Activated CD8-positive, alpha-beta T cell treated with anti-CD3 and anti-CD28 coated beads for 36 hours (primary cell): Measurements from ENCODE around the gene SLC27A1. TPM values are rescaled to one million over a fixed set of nuclear protein-coding genes. Genes with fewer than 3 reads are reported as not detected.
A peak's percentile ranks its signal among the peaks of the same experiment; 100 is the strongest.

Source experiments
- ATAC-seq: fragments of 200-7000 bp; cut with Tn5 transposase; one replicate; pipeline ENCODE4 v1.10.0; 2021; ENCODE audit warnings: mild to moderate bottlenecking, moderate library complexity
- CTCF ChIA-PET: fragments of 350-600 bp; sonication (Branson Sonifier 250); formaldehyde crosslinking; loops from one replicate; lab custom pipeline; 2021; ENCODE audit warnings: antibody characterized with exemption; lab: Charles Lee
- POLR2A ChIA-PET: fragments of 350-600 bp; sonication (Branson Sonifier 250); formaldehyde crosslinking; loops from one replicate; lab custom pipeline; 2021; ENCODE audit warnings: antibody characterized with exemption; lab: Charles Lee
- DNase-seq: peaks from one replicate; pipeline ENCODE4 v3.0.0-alpha.2; 2020
- H3K27ac Mint-ChIP-seq: one replicate; pipeline ENCODE4 v1.8.0; 2021; ENCODE audit warnings: mild to moderate bottlenecking, mixed read lengths
- H3K27me3 Mint-ChIP-seq: one replicate; pipeline ENCODE4 v1.8.0; 2021; ENCODE audit warnings: mixed read lengths
- H3K36me3 Mint-ChIP-seq: one replicate; pipeline ENCODE4 v1.8.0; 2021; ENCODE audit warnings: low read depth, mixed read lengths
- H3K4me1 Mint-ChIP-seq: one replicate; pipeline ENCODE4 v1.8.0; 2021; ENCODE audit warnings: low read depth, mixed read lengths
- H3K4me3 Mint-ChIP-seq: one replicate; pipeline ENCODE4 v1.8.0; 2021; ENCODE audit warnings: mild to moderate bottlenecking, moderate library complexity, mixed read lengths
- H3K9me3 Mint-ChIP-seq: one replicate; pipeline ENCODE4 v1.8.0; 2021; ENCODE audit warnings: mixed read lengths
- intact Hi-C: fragments of 100-400 bp; cut with micrococcal nuclease; formaldehyde crosslinking; loops from one replicate; pipeline ENCODE4 v1.10.0; 2022
- total RNA-seq, 2 experiments: library from RNA; stranded (reverse); gene quantifications; one replicate each; pipeline ENCODE4 v1.2.3, GENCODE V29; 2021
- TF ChIP-seq, protein P1 (sequence below): fragments of 200-600 bp; IDR thresholded peaks from one replicate; pipeline ENCODE4 v1.8.0; 2022; ENCODE audit warnings: antibody characterized with exemption, mild to moderate bottlenecking

Gene SLC27A1
- total RNA-seq, 2 experiments from 2014 or later = 3.5 to 3.6 TPM

DNA sequence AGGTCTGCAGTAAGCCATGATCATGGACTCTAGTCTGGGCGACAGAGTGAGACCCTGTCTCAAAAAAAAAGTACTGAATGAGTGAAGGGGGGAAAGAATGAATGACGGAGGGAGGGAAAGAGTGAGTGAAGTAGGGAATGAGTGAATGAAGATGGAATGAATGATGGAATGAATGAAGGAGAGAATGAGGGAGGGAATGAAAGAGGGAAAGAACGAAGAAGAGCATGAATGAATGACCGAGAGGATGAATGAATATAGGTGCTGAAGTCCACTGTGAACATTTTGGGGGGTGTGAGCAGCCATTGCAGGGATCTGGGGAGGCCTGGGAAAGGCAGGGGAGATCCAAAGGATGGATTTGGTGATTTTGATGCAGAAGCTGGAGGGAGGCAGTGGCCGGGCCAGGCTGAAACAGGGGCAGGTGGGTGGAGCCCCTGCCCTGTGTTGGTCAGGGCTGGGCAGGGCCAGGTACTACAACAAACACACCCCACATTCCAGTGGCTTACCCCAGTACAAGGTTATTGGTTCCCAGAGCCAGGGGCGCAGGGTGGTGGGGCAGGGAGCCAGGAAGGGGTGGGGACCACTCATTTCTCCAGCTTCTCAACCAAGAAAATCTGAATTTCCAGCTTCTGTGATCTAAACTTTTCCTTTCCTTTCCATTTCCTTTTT is 14.3 kb downstream of the SLC27A1 start:
- DNase-seq = no peak
- Mint-ChIP-seq H3K4me1 (peaks cover 25% of the 10 kb centered on the region), H3K27ac (no peak overlapping the region), H3K27me3 (no peaks in the 10 kb centered on the region), H3K9me3 (no peaks in the 10 kb centered on the region), H3K4me3 (no peak overlapping the region), H3K36me3 (no peaks in the 10 kb centered on the region)
- intact Hi-C loops = no loop called here
- CTCF ChIA-PET = interaction anchor here (1.4 kb wide), 1 partner anchor 11 kb away, joined by 3 read pairs; no protein-coding TSS in a partner anchor
- no peak for ATAC-seq
- TF ChIP-seq, protein P1, sequence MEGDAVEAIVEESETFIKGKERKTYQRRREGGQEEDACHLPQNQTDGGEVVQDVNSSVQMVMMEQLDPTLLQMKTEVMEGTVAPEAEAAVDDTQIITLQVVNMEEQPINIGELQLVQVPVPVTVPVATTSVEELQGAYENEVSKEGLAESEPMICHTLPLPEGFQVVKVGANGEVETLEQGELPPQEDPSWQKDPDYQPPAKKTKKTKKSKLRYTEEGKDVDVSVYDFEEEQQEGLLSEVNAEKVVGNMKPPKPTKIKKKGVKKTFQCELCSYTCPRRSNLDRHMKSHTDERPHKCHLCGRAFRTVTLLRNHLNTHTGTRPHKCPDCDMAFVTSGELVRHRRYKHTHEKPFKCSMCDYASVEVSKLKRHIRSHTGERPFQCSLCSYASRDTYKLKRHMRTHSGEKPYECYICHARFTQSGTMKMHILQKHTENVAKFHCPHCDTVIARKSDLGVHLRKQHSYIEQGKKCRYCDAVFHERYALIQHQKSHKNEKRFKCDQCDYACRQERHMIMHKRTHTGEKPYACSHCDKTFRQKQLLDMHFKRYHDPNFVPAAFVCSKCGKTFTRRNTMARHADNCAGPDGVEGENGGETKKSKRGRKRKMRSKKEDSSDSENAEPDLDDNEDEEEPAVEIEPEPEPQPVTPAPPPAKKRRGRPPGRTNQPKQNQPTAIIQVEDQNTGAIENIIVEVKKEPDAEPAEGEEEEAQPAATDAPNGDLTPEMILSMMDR = no peak
- POLR2A ChIA-PET = no interaction called here

DNA sequence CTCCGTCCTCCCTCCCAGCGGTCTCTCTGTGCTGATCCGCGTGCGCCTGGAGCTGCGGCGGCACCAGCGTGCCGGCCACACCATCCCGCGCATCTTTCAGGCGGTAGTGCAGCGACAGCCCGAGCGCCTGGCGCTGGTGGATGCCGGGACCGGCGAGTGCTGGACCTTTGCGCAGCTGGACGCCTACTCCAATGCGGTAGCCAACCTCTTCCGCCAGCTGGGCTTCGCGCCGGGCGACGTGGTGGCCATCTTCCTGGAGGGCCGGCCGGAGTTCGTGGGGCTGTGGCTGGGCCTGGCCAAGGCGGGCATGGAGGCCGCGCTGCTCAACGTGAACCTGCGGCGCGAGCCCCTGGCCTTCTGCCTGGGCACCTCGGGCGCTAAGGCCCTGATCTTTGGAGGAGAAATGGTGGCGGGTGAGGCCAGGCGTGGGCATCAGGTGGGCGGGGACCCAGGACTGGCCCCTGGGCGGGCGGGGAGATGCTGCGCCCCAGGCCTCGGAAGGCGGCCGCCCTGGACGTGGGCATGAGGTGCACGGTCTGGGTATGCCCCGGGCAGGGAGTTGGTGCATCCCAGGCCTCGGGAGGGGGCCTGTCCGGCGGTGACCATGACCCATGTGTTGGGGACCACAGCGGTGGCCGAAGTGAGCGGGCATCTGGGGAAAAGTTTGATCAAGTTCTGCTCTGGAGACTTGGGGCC is 16.4 kb downstream of the SLC27A1 start:
- H3K27ac Mint-ChIP-seq = no peak overlapping the region
- H3K9me3 Mint-ChIP-seq = no peaks in the 10 kb centered on the region
- intact Hi-C loops = no loop called here
- ATAC-seq (no peak), DNase-seq (no peak)
- no peaks in the 10 kb centered on the region for H3K27me3 Mint-ChIP-seq
- CTCF ChIA-PET = interaction anchor here (2.5 kb wide), 1 partner anchor 11 kb away, joined by 14 read pairs; no protein-coding TSS in a partner anchor
- H3K4me1 Mint-ChIP-seq = peaks cover 38% of the 10 kb centered on the region
- no peaks in the 10 kb centered on the region for H3K36me3 Mint-ChIP-seq
- TF ChIP-seq, protein P1 = no peak
- POLR2A ChIA-PET = interaction anchor here (0.6 to 0.9 kb wide), 2 partner anchors 13 to 144 kb away, joined by 3 read pairs; no protein-coding TSS in a partner anchor
- no peak overlapping the region for H3K4me3 Mint-ChIP-seq

GRCh38 chr19:17487284-17488121 is 17.2 kb downstream of the SLC27A1 start:
- no peaks in the 10 kb centered on the region for H3K9me3 Mint-ChIP-seq
- no peaks in the 10 kb centered on the region for H3K36me3 Mint-ChIP-seq
- ATAC-seq (no peak), DNase-seq (no peak)
- H3K4me1 Mint-ChIP-seq = peaks cover 38% of the 10 kb centered on the region
- peak overlapping the region; percentile 73 for H3K4me3 Mint-ChIP-seq
- H3K27ac Mint-ChIP-seq = peak overlapping the region; percentile 86
- POLR2A ChIA-PET = interaction anchor here (0.6 to 2.1 kb wide), 7 partner anchors 10 to 145 kb away, joined by 3 to 7 read pairs (median 3); partner anchors contain the start of gene PGLS
- intact Hi-C loops = no loop called here
- H3K27me3 Mint-ChIP-seq = no peaks in the 10 kb centered on the region
- CTCF ChIA-PET = interaction anchor here (0.5 to 2.5 kb wide), 3 partner anchors 10 to 367 kb away, joined by 3 to 14 read pairs (median 3); no protein-coding TSS in a partner anchor
- TF ChIP-seq, protein P1 = no peak

- Mint-ChIP-seq H3K4me3 (peak overlapping the region; percentile 73), H3K27me3 (no peaks in the 10 kb centered on the region), H3K4me1 (peaks cover 35% of the 10 kb centered on the region), H3K9me3 (no peaks in the 10 kb centered on the region), H3K36me3 (no peaks in the 10 kb centered on the region), H3K27ac (peak overlapping the region; percentile 86)
- ATAC-seq (peak; percentile 98), DNase-seq (peak; percentile 92)
- intact Hi-C loops = no loop called here
- ChIA-PET CTCF (interaction anchor here (0.5 to 2.5 kb wide), 3 partner anchors 8 to 366 kb away, joined by 3 to 14 read pairs (median 3); no protein-coding TSS in a partner anchor), POLR2A (interaction anchor here (0.6 to 2.1 kb wide), 5 partner anchors 11 to 111 kb away, joined by 3 to 7 read pairs (median 4); partner anchors contain the start of gene PGLS)
- TF ChIP-seq, protein P1 = no peak
Measured at GRCh38 chr19:17488593-17489391, 18.5 kb downstream of the SLC27A1 start.
